Measurements from ENCODE around the gene MID1IP1.
A peak's percentile ranks its signal among the peaks of the same experiment; 100 is the strongest.

MID1IP1 gene, protein sequence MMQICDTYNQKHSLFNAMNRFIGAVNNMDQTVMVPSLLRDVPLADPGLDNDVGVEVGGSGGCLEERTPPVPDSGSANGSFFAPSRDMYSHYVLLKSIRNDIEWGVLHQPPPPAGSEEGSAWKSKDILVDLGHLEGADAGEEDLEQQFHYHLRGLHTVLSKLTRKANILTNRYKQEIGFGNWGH

DNA sequence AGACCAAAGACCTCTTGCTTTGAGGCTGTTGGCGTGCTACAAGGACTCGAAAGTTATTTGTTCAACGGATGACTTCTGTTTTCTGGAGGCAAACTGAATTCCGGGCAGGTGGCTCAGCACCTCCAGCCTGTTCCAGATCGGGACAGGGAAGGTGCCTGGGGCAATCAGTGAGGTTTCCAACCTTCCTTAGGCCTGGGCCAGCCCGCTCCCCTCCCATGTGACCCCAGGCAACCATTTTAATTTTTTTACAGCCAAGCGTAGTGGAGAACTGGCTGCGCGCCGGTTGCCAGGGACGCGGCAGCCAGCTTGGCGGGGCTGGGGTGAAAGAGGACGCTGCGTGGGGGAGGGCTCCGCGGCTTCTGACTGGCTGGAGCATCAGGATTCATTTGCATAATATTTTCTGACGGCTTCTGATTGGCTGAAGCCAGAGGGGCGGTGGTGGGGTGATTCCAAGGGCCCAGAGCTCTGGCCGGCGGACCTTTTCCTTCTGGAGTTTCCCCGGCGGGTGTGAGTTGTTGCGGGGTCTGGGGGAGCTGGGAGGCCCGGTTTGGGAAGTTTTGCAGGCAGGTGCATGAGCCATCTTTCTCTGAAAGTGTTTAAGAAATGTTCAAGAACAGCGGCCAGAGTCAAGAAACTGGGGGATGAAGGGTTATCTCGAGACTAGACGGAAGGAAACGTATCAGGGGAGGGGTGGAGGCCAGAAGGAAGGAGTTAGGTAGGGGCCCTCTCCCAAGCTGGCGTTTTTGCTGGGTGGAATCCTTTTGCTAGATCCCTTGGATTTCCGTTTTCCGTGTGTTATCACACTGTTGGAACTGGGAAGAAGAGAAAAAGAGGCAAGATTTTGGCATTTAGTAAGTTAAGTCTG lies at the start of gene MID1IP1:
Gene MID1IP1, plus strand, starts transcription at position 479 of the 865 bp plus-strand sequence. CDS start 3,488 bp downstream, outside the sequence.
- intact Hi-C loops (cut with DNase I) = loop anchor here (10.0 kb wide), 1 partner anchor 184 kb away; no protein-coding TSS in a partner anchor
- peak; percentile 65 to 96 (median 88) for DNase-seq

DNA sequence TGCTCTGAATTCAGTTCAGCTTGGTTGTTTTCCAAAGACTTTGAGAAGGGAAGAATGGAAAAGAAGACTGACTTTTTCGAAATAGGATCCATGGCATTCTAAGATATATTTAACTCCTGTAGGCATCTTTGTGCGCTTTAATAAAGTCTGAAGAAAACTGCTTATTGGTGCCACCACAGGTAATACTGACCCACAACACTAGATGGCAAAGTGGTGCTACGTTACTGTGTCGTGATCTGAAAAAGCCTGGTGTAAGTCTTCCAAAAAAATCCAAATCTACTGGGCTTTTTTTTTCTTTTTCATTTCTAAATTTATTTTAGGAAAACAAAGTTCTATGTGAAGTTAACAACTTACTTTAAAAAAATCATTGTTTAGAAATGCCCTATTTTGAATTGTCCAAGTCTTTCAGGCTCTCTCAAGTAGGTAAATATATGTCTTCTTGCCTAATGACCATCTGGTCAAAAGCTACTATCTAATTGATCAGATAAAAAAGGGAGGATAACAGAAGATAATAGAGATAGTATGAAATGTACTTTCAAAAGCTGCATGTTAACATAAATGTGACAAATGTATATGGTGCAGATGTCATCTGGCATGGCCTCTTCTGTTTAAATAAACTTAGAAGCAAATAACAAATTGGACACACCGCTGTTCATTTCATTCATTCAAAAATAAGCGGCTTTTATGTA lies 47.0 kb upstream of the MID1IP1 start:
- intact Hi-C loops (cut with DNase I) = no loop called here
- peak in 29 of 42 donors; percentile 3 to 69 (median 26) for DNase-seq

DNA sequence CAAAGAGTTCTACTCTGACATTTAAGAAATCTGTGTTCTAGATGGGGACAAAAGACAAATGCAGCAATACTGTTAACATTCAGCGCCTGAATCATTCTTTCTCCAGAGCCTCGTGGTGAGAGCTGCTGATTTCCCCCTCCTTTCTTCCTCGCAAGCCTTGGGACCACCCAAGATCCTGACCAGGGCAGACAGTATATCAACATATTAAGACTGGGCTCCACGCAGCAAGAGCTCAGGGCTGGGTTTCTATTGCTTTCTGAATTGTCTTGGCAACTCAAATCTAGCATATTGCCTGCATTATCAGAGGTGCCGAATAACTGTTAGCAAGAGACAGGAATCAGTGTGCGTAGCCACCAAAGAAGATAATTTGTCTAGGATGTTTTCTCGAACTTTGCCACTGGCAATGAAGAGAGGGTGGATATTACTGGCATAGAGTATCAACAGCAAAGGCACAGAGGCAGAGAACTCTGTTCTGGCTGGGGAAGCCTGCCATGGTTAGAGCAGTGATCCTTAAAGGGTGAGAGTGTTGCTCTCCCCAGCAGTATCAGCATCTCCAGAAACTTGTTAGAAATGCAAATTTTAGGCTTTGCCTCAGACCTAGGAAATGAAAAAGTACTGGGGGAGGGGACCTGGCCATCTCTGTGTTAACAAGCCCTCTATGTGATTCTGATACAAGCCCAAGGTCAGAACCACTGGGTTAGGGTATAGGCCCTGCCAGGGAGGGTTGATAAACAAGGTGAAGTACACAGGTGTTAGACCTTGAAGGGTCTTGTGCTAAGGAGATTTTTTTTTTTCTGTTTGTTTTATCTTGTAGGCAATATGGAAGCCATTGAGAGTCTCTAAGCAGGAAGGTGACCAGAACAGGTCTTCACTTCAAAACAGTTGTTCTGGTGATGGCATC lies 46.2 kb upstream of the MID1IP1 start:
- DNase-seq = no peak
- intact Hi-C loops (cut with DNase I) = no loop called here

DNA sequence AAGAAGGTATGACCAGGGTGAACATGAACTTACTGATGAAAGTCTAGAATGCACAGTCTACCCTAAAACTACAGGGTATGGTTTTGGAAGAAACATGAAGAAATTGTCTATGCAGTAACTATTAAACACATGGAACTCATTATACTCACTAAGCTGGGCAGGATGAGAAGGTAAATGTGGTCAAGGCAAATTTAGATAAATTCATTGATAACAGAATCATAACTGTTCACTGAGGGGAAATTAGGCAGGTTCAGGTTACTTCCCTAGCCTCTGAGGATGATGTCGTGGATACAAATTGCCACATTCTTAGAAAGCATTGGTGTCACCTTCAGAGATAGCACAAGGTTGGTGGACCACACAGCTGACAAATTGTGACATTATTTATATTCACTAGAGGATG lies 40.4 kb upstream of the MID1IP1 start:
- DNase-seq = no peak
- intact Hi-C loops (cut with DNase I) = no loop called here

DNA sequence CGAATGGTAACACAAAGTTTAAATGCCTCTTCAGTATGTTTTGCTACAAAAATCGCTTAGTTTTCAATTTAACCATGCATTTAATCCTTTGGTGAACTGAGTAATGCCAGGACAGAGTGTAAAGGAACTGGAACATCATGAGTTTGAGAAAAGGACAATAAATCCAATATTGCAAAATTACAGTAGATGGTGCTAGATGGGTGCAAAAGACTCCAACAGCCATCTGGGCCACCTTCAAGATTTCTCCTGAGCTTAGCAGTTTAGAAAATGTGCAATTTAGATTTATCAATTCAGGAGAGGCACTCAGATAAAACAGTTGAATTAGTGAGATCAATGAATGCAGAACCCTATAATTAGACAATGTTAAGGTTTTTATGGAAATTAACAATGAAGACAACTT lies 33.2 kb upstream of the MID1IP1 start:
- DNase-seq = peak in 6 of 42 donors; percentile 3 to 38 (median 11)
- intact Hi-C loops (cut with DNase I) = no loop called here

DNA sequence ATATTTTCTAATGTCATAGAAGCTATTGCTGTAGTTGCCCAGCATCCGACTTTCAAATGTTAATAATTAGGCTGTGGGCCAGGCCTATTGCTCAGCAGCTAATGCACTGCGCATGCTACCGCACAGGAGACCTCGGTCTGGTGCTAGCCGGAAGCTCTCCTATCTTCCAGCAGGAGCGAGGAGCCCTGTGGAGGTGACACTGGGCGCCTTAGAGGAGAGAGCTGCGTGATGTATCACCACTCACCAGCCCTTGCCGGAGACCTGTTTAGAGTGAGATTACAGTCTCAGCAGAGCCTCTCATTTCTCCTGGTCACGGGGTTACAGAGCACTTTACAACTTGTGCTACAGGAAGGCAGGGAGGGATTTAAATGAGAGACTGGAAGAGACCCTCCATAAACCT lies 31.1 kb upstream of the MID1IP1 start:
- DNase-seq = no peak

DNA sequence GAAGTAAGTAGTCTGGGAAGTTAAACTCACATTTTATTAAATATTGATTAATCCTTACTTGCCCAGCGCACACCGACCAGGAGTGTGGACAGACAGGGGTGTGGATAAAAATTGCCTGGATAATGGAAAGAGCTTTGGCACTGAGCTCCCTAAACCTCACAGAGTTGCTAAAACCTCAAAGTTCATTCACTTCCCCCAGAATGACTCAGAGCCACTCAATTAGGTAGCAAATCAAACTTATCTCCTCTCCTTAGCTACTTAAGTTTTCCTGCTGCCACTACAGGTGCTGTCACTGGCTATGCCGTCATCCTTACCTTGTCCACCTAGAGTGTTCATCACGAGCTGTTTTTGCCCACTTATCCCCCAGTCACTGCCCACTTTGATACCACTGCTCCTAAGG lies 27.0 kb upstream of the MID1IP1 start:
- DNase-seq = no peak
- intact Hi-C loops (cut with DNase I) = no loop called here

More for the DNA sequence above, 31.1 kb upstream of the MID1IP1 start:
- intact Hi-C loops (cut with DNase I) = no loop called here

DNA sequence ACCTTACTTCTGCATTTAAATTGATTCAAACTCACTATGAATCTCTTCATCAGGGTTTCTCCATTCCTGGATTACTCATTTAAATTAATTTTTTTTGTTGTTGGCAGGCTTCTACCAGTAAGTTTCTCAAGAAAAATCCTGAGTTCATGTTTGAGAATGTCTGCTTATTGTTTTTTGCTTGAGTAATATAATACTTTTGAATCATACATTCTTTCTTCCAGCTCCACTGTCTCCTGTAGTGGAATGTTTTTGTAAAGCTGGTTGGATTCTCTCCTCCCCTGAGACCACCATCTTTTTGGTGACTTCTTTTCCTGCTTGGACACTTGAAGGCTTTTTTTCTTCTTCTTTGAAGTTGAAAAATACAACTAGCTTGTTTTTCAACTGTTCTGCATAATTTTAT lies 4.3 kb upstream of the MID1IP1 start:
- DNase-seq = no peak
- intact Hi-C loops (cut with DNase I) = no loop called here

DNA sequence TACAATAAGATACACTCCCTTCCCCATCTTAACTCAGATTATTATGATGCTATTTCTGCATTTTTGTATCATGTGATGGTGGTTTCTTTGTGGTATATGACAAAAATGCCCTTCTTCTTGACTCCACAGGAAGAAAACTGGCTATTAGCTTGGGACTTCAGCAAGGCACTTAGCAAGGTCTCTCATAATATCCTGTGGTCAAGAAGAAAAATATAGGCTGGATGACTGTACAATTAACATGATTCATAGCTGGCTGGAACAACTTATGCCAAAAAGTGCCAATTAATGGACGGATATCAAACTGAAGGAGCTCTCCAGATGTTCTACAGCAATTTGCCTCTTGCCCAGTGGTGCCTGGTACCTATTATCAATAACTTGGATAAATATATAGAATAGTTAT lies 2.3 kb upstream of the MID1IP1 start:
- intact Hi-C loops (cut with DNase I) = no loop called here
- no peak for DNase-seq

DNA sequence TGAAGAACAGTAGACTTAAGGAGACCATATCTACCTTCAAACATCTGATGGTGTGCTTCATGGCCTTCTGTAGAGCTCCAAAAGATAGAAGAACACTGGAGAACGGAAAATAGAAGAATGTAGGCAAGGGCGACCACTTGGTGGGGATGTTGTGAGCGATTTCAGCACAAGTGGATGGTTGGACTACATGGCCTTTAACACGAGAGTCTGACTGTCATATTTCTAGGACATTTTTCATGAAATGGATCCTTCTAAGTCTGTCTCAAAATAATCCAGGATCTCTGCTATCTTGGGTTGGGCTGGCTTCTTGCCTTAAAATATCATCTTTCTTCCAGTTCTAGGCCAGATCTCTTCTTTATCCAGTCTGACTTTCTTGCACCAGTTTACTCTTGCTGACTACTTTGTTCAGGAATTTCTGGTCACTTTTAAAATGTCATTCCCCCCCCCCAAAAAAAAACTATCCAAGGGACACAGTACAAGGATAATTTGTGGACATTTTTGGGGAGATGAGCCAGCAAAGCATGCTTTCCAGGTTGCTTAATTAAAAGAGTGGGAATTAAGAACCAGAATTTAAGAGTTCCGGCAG lies 1.2 kb upstream of the MID1IP1 start:
- peak in 36 of 42 donors; percentile 11 to 80 (median 43) for DNase-seq
- intact Hi-C loops (cut with DNase I) = loop anchor here (10.0 kb wide), 1 partner anchor 185 kb away; no protein-coding TSS in a partner anchor

DNA sequence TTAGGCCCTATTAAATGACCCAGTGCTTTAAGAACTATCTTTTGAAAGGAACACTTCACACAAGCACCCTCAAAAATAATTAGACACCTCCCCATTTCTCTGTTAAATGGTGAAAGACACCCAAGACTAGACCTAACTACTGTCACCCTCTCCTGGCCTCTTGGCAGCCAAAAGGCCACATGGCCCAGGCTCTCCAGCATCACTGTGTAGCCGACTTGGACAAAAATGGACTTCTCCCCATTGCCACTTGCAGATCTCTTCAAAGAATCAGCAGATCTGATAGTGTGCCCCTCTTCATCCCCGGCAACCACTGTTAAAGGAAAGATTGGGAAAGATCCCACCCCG lies 2.0 kb downstream of the MID1IP1 start:
- intact Hi-C loops (cut with DNase I) = loop anchor here (10.0 kb wide), 1 partner anchor 182 kb away; no protein-coding TSS in a partner anchor
- DNase-seq = peak in 2 of 42 donors; percentile 13 to 42

DNA sequence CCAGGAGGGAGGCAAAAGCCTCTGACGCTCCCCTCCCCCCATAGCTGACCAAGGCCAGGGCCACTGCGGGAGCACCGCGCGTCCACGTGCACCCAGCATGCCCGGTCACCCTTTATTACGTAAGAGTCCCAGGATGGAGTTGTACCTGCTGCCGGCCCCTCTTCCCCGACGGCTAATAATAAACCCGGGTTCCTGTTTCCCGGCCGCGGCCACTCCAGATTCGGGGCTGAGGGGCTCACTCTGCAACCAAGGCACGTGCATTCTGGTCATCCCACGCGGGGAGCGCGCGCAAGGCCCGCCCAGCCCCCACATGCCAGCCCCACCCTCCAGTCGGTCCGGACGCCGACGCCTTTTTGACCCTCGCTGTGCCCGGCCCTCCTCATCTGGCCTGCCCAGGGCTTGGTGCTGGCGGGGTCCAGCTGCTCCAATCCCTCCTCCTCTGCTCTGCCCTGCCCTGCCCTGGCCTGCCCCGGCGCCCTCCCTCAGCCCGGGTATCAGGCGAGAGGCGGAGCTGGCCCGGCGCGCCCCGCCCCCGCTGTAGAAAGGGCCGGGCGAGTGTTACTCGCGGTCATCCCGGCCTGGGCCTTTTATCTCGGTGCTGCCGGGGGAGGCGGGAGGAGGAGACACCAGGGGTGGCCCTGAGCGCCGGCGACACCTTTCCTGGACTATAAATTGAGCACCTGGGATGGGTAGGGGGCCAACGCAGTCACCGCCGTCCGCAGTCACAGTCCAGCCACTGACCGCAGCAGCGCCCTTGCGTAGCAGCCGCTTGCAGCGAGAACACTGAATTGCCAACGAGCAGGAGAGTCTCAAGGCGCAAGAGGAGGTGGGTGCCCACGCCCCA lies 2.6 kb downstream of the MID1IP1 start:
- DNase-seq = peak; percentile 71 to 94 (median 87)
- intact Hi-C loops (cut with DNase I) = loop anchor here (10.0 kb wide), 1 partner anchor 181 kb away; no protein-coding TSS in a partner anchor

DNA sequence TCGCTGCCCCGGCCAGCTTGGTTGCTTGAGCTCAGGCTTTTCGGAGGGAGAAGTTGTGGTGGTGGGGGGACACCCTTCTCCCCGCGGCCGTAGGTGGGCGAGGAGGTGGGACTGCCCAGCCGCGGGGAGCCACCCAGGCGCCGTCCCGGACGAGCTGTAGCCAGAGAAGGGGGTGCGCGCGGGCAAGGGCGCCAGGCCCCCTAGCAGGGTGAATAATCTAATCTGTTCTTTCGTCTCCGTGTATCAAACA lies 3.1 kb downstream of the MID1IP1 start:
- DNase-seq = peak in 4 of 42 donors; percentile 5 to 30 (median 18)
- intact Hi-C loops (cut with DNase I) = loop anchor here (10.0 kb wide), 1 partner anchor 180 kb away; no protein-coding TSS in a partner anchor

DNA sequence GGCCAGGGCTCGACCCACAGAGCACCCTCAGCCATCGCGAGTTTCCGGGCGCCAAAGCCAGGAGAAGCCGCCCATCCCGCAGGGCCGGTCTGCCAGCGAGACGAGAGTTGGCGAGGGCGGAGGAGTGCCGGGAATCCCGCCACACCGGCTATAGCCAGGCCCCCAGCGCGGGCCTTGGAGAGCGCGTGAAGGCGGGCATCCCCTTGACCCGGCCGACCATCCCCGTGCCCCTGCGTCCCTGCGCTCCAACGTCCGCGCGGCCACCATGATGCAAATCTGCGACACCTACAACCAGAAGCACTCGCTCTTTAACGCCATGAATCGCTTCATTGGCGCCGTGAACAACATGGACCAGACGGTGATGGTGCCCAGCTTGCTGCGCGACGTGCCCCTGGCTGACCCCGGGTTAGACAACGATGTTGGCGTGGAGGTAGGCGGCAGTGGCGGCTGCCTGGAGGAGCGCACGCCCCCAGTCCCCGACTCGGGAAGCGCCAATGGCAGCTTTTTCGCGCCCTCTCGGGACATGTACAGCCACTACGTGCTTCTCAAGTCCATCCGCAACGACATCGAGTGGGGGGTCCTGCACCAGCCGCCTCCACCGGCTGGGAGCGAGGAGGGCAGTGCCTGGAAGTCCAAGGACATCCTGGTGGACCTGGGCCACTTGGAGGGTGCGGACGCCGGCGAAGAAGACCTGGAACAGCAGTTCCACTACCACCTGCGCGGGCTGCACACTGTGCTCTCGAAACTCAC lies 3.6 kb downstream of the MID1IP1 start:
- intact Hi-C loops (cut with DNase I) = loop anchor here (10.0 kb wide), 1 partner anchor 180 kb away; no protein-coding TSS in a partner anchor
- peak in 28 of 42 donors; percentile 4 to 50 (median 21) for DNase-seq

DNA sequence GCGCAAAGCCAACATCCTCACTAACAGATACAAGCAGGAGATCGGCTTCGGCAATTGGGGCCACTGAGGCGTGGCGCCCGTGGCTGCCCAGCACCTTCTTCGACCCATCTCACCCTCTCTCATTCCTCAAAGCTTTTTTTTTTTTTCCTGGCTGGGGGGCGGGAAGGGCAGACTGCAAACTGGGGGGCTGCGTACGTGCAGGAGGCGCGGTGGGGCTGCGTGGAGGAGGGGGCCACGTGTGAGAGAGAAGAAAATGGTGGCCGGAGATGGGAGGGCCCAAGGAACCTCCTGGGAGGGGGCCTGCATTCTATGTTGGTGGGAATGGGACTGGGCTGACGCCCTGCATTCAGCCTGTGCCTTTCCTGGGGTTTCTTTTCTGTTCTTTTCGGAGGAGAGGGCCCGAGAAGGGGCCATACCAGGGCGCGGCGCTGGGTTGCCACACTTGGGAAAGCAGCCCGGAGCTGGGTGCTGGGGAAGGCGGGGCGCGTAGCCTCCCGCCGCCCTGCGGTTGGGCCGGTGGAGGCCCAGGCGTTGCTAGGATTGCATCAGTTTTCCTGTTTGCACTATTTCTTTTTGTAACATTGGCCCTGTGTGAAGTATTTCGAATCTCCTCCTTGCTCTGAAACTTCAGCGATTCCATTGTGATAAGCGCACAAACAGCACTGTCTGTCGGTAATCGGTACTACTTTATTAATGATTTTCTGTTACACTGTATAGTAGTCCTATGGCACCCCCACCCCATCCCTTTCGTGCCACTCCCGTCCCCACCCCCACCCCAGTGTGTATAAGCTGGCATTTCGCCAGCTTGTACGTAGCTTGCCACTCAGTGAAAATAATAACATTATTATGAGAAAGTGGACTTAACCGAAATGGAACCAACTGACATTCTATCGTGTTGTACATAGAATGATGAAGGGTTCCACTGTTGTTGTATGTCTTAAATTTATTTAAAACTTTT lies 4.5 kb downstream of the MID1IP1 start:
- peak; percentile 13 to 83 (median 60) for DNase-seq
- intact Hi-C loops (cut with DNase I) = loop anchor here (10.0 kb wide), 1 partner anchor 179 kb away; no protein-coding TSS in a partner anchor
